Measurements from ENCODE around the gene RIMBP2.
"Not testable (repeated sequence)": the region's sequence is repeated elsewhere in the genome, so short reads cannot be mapped to it uniquely, and the experiment has no call there.

Gene RIMBP2

DNA sequence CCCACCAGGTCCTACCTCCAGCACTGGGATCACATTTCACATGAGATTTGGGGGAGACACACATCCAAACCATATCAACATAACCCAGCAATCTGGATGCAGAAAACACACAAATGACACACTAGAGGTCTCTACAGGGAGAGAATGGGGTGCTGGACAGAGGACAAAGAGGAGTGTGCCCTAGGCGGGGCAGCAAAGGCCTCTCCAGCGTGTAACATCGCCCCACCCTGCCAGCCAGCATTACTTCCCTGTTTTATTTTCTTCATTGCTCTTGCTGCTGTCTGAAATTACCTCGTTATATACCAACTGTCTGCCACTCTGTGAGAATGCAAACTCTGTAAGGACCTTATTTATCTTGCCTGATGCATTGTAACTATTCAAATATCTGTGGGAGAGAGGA, 61.1 kb downstream of the RIMBP2 start:
- no peak overlapping the region for H3K27ac ChIP-seq
- TF ChIP-seq, protein P1, sequence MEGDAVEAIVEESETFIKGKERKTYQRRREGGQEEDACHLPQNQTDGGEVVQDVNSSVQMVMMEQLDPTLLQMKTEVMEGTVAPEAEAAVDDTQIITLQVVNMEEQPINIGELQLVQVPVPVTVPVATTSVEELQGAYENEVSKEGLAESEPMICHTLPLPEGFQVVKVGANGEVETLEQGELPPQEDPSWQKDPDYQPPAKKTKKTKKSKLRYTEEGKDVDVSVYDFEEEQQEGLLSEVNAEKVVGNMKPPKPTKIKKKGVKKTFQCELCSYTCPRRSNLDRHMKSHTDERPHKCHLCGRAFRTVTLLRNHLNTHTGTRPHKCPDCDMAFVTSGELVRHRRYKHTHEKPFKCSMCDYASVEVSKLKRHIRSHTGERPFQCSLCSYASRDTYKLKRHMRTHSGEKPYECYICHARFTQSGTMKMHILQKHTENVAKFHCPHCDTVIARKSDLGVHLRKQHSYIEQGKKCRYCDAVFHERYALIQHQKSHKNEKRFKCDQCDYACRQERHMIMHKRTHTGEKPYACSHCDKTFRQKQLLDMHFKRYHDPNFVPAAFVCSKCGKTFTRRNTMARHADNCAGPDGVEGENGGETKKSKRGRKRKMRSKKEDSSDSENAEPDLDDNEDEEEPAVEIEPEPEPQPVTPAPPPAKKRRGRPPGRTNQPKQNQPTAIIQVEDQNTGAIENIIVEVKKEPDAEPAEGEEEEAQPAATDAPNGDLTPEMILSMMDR (IDR thresholded peaks at IDR 0.05) = no peak
- no peak for TF ChIP-seq ZFX (IDR thresholded peaks at IDR 0.05; ENCODE audit: borderline replicate concordance)

DNA sequence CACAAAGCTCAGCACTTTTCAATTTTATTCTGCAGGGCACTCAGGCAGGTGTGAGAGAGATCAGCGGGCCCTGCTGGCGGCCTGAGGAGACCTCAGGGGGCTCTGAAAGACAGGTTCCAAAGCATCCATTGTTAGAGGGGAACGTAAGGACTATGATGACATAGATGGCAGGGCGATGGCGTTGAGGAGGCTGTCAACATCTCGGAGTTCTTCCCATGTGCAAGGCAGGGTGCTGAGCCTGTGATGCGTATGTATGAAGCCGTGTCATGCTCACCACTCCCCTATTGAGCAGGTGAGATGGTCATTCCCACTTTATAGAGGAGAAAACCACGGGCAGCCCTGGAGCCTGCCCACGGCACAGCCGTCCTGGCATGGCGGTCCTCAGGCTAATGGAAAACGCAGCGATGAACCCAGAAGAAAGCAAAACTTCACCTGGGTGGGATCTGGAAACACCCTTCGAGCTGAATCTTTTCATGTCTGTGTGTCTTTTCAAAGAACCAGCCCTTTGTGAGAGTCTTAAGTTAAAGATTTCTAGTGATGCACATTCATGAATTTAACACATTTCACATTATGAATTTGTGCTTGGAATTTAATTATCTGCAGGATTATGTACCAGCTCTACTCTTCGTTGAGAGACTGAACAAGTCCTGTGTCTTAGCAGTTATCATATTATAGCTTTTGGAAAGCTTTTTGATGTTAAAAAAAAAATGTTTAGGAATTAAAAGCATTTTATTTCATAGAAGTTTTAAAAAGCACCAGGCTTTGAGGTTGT, 64.7 kb downstream of the RIMBP2 start:
- no peak for TF ChIP-seq ZFX (IDR thresholded peaks at IDR 0.05; ENCODE audit: borderline replicate concordance)
- TF ChIP-seq, protein P1 (IDR thresholded peaks at IDR 0.05) = no peak

DNA sequence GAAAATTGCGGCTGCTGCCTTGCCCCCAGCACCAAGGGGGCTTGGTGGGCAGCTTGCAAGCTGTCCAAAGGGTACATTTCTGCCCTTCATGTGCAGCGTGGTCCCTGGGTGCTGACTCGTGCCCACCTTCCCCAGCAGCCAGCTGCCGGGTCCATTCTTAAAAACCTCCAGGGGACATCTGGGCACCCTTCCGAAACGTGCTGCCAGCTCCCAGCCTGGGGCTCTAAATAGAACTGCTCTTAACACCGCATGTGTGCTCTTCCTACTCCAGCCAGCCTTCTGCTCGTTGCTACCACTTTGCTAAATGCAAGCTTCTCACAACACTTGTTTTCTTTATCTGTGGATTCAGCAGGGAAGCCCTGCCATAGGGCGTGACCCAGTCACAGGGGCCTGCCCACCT, 66.0 kb downstream of the RIMBP2 start:
- TF ChIP-seq ZFX (IDR thresholded peaks at IDR 0.05; ENCODE audit: borderline replicate concordance) = no peak
- TF ChIP-seq, protein P1 (IDR thresholded peaks at IDR 0.05) = no peak
- no peak overlapping the region for H3K27ac ChIP-seq

More for the DNA sequence above, 64.7 kb downstream of the RIMBP2 start:
- no peak overlapping the region for H3K27ac ChIP-seq

DNA sequence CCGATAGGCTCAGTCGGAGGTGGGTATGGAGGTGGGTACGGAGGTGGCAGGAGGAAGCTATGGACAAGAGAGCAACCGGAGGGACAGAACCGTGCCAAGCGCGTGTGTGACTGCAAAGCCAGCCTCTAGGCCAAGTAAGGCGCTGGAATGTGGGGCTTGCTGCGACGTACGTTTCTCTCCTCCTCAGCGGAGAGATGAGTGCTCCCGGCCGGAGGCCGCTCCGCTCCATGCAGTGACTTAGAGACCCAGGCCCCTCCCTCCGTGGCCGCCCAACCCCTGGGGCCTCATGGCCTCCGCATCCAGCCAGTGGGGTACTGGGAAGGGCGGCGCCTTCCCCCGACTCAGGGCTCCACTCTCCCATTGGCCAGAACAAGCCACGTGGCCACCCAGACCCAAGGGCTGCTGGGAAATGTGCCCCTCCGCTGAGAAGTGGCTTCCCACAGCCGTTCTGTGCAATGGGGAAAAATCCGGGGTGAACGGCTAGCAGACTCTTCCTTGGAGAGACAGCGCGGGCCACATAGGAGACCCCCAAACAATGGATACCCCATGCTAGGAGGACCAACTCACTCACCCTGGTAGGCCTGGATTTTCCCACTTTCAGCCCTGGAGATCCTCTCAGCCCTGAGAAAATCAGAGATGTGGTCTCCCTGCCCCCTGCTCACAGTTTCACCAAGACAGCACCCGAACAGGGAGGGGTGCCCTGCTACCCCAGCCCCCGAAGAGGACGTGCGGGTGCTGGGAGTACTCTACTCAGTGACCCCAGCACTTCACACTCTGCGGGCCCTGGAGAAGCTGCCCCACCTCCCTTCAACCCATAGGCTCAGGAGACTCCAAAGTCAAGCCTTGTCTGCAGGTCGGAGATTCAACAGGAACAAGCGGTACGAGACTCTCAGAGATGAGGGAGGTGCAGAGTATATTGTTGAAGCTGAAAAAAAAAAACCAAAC, 66.7 kb downstream of the RIMBP2 start:
- TF ChIP-seq ZFX (IDR thresholded peaks at IDR 0.05; ENCODE audit: borderline replicate concordance) = no peak
- TF ChIP-seq, protein P1 (IDR thresholded peaks at IDR 0.05) = no peak
- H3K27ac ChIP-seq = no peak overlapping the region

DNA sequence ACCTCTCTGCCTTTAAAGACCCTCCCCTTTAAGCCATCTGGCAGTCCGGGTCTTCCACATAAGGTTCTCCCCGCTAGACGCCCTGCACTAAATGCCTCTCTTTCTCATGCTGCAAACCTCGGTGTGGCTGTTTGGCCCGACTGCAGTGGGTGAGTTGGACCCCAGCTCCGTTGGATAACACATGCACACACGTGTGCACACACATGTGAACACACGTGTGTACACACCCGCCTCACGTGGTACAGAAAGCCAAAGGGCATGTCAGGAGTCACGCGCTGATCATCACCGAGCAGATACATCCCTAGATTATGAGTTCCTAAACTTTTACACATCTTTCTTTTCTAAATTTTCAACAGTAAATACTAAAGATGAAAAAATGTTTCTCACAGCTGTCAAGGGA, 68.3 kb downstream of the RIMBP2 start:
- no peak overlapping the region for H3K27ac ChIP-seq
- TF ChIP-seq, protein P1 (IDR thresholded peaks at IDR 0.05) = no peak
- no peak for TF ChIP-seq ZFX (IDR thresholded peaks at IDR 0.05; ENCODE audit: borderline replicate concordance)

DNA sequence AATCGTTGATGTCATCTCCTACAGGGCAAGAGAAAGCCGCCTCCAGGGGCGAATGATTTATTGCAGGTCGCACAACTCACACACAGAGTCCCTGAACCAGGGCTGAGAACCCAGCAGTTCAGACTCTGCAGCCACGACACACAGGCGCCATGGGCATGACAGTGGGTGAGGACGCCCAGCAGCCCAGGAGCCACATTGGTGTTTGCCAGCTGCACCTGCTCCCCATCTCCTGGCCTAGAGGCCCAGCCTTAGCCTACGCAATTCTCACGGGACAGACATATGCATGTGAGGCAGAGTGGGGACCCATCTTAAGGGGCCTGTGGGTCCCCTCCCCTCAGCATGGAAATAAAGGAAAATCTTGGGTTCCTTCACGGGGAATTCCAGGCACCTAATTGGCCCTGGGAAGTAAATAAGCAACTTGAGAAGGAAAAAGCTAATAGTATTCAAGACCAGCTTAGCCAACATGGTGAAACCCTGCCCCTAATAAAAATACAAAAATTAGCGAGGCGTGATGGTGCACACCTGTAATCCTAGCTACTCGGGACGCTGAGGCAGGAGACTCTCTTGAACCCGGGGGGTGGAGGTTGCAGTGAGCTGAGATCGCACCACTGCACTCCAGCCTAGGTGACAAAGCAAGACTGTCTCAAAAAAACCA, 69.3 kb downstream of the RIMBP2 start:
- H3K27ac ChIP-seq = no peak overlapping the region
- TF ChIP-seq ZFX (IDR thresholded peaks at IDR 0.05; ENCODE audit: borderline replicate concordance) = no peak
- TF ChIP-seq, protein P1 (IDR thresholded peaks at IDR 0.05) = no peak

DNA sequence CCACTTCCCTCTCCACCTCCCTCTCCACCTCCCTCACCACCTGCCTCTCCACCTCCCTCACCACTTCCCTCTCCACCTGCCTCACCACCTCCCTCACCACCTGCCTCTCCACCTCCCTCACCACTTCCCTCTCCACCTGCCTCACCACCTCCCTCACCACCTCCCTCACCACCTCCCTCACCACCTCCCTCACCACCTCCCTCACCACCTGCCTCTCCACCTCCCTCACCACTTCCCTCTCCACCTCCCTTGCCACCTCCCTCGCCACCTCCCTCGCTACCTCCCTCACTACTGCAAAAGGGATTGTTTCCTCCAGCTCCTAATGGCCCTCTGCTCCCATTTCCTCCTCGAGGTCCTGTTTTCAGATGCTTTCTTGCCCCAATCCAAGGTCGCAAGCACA, 69.9 kb downstream of the RIMBP2 start:
- H3K27ac ChIP-seq = not testable (repeated sequence)
